Activated CD4-positive, alpha-beta T cell treated with anti-CD3 and anti-CD28 coated beads, Interleukin-2, amount 50 U/mL, for 1 hour (primary cell): Measurements from ENCODE around the gene CAMTA1.

ENCODE experiments used
- DNase-seq: peaks from one replicate; pipeline ENCODE4 v3.0.0-alpha.2; 2020

The CAMTA1 gene

GRCh38 chr1:7491109-7491817 lies 706.0 kb downstream of the CAMTA1 start:
- DNase-seq = no peak

- no peak for DNase-seq
Observed at GRCh38 chr1:7491818-7492173, 706.5 kb downstream of the CAMTA1 start.

- no peak for DNase-seq
Observed at GRCh38 chr1:7493711-7494454, 708.6 kb downstream of the CAMTA1 start.

- DNase-seq = no peak
Observed at GRCh38 chr1:7495962-7496361, 710.7 kb downstream of the CAMTA1 start.

GRCh38 chr1:7497107-7497637 lies 711.9 kb downstream of the CAMTA1 start:
- no peak for DNase-seq

GRCh38 chr1:7500381-7501083 lies 715.3 kb downstream of the CAMTA1 start:
- DNase-seq = no peak

GRCh38 chr1:7501084-7501491 lies 715.8 kb downstream of the CAMTA1 start:
- no peak for DNase-seq

- DNase-seq = no peak
Observed at GRCh38 chr1:7501723-7502603, 716.7 kb downstream of the CAMTA1 start.

GRCh38 chr1:7503691-7504437 lies 718.6 kb downstream of the CAMTA1 start:
- no peak for DNase-seq

- DNase-seq = no peak
Observed at GRCh38 chr1:7504438-7504720, 719.1 kb downstream of the CAMTA1 start.

GRCh38 chr1:7505094-7505770 lies 720.0 kb downstream of the CAMTA1 start:
- no peak for DNase-seq

- DNase-seq = no peak
Observed at GRCh38 chr1:7505771-7506453, 720.7 kb downstream of the CAMTA1 start.

GRCh38 chr1:7506454-7507284 lies 721.4 kb downstream of the CAMTA1 start:
- no peak for DNase-seq

- DNase-seq = no peak
Observed at GRCh38 chr1:7507285-7508019, 722.2 kb downstream of the CAMTA1 start.

- no peak for DNase-seq
Observed at GRCh38 chr1:7508052-7508933, 723.0 kb downstream of the CAMTA1 start.

- no peak for DNase-seq
Observed at GRCh38 chr1:7508934-7509519, 723.8 kb downstream of the CAMTA1 start.

- DNase-seq = no peak
Observed at GRCh38 chr1:7509598-7509997, 724.3 kb downstream of the CAMTA1 start.
